Measurements from ENCODE around the gene GJC3. TPM values are rescaled to one million over a fixed set of nuclear protein-coding genes. Genes with fewer than 3 reads are reported as not detected.
"Not testable (repeated sequence)": the region's sequence is repeated elsewhere in the genome, so short reads cannot be mapped to it uniquely, and the experiment has no call there.

The GJC3 gene
- total RNA-seq, 1 donor from 2014 or later: 0.43 TPM

- no peaks in the 10 kb centered on the region for H3K36me3 Mint-ChIP-seq (ENCODE audit: insufficient read depth)
- H3K27ac Mint-ChIP-seq: no peak overlapping the region
- H3K27me3 Mint-ChIP-seq: peaks cover 4% of the 10 kb centered on the region
- peaks cover 11% of the 10 kb centered on the region for H3K4me1 Mint-ChIP-seq (ENCODE audit: low read depth)
- TF ChIP-seq, protein P1, sequence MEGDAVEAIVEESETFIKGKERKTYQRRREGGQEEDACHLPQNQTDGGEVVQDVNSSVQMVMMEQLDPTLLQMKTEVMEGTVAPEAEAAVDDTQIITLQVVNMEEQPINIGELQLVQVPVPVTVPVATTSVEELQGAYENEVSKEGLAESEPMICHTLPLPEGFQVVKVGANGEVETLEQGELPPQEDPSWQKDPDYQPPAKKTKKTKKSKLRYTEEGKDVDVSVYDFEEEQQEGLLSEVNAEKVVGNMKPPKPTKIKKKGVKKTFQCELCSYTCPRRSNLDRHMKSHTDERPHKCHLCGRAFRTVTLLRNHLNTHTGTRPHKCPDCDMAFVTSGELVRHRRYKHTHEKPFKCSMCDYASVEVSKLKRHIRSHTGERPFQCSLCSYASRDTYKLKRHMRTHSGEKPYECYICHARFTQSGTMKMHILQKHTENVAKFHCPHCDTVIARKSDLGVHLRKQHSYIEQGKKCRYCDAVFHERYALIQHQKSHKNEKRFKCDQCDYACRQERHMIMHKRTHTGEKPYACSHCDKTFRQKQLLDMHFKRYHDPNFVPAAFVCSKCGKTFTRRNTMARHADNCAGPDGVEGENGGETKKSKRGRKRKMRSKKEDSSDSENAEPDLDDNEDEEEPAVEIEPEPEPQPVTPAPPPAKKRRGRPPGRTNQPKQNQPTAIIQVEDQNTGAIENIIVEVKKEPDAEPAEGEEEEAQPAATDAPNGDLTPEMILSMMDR (IDR thresholded peaks at IDR 0.05; ENCODE audit: unreplicated experiment): no peak
- peaks cover 6% of the 10 kb centered on the region for H3K9me3 Mint-ChIP-seq (ENCODE audit: low read depth)
- no peak overlapping the region for H3K4me3 Mint-ChIP-seq (ENCODE audit: low read depth)
- no peak for DNase-seq (ENCODE audit: low spot score, unreplicated experiment)
These were observed 14.4 kb upstream of the GJC3 start for GRCh38 chr7:99943641-99944496.

- H3K27ac Mint-ChIP-seq: no peak overlapping the region
- TF ChIP-seq, protein P1 (IDR thresholded peaks at IDR 0.05; ENCODE audit: unreplicated experiment): no peak
- peaks cover 5% of the 10 kb centered on the region for H3K4me1 Mint-ChIP-seq (ENCODE audit: low read depth)
- H3K27me3 Mint-ChIP-seq: peaks cover 12% of the 10 kb centered on the region
- peaks cover 15% of the 10 kb centered on the region for H3K9me3 Mint-ChIP-seq (ENCODE audit: low read depth)
- H3K4me3 Mint-ChIP-seq (ENCODE audit: low read depth): no peak overlapping the region
- H3K36me3 Mint-ChIP-seq (ENCODE audit: insufficient read depth): no peaks in the 10 kb centered on the region
- DNase-seq (ENCODE audit: low spot score, unreplicated experiment): no peak
These were observed 8.9 kb upstream of the GJC3 start for GRCh38 chr7:99938296-99938695.

DNA sequence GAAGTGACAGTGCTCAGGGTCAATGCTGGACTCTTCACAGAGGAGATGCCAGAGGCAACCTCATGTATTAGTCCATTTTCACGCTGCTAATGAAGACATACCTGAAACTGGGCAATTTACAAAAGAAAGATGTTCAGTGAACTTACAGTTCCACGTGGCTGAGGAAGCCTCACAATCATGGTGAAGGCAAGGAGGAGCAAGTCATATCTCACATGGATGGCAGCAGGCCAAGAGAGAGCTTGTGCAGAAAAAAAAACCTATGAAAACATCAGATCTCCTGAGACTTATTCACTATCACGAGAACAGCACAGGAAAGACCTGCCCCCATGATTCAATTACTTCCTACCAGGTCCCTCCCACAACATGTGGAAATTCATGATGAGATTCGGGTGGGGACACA, 5.6 kb upstream of the GJC3 start:
- not testable (repeated sequence) for H3K36me3 Mint-ChIP-seq (ENCODE audit: insufficient read depth); H3K4me3 Mint-ChIP-seq (ENCODE audit: low read depth); H3K4me1 Mint-ChIP-seq (ENCODE audit: low read depth); DNase-seq (ENCODE audit: low spot score, unreplicated experiment)
- peaks cover 15% of the 10 kb centered on the region for H3K9me3 Mint-ChIP-seq (ENCODE audit: low read depth)
- peaks cover 15% of the 10 kb centered on the region for H3K27me3 Mint-ChIP-seq
- peak overlapping the region; percentile 6 for H3K27ac Mint-ChIP-seq

- Mint-ChIP-seq H3K27me3 (peaks cover 38% of the 10 kb centered on the region), H3K36me3 (ENCODE audit: insufficient read depth) (no peaks in the 10 kb centered on the region), H3K27ac (no peak overlapping the region), H3K9me3 (ENCODE audit: low read depth) (no peaks in the 10 kb centered on the region), H3K4me3 (ENCODE audit: low read depth) (peak overlapping the region; percentile 82), H3K4me1 (ENCODE audit: low read depth) (peaks cover 5% of the 10 kb centered on the region)
- TF ChIP-seq, protein P1 (IDR thresholded peaks at IDR 0.05; ENCODE audit: unreplicated experiment): no peak
- no peak for DNase-seq (ENCODE audit: low spot score, unreplicated experiment)
These were observed 956 bp upstream of the GJC3 start for GRCh38 chr7:99930376-99930775.

- H3K36me3 Mint-ChIP-seq (ENCODE audit: insufficient read depth): no peaks in the 10 kb centered on the region
- DNase-seq (ENCODE audit: low spot score, unreplicated experiment): no peak
- no peak overlapping the region for H3K27ac Mint-ChIP-seq
- H3K4me1 Mint-ChIP-seq (ENCODE audit: low read depth): peaks cover 5% of the 10 kb centered on the region
- H3K9me3 Mint-ChIP-seq (ENCODE audit: low read depth): no peaks in the 10 kb centered on the region
- TF ChIP-seq, protein P1 (IDR thresholded peaks at IDR 0.05; ENCODE audit: unreplicated experiment): no peak
- peak overlapping the region; percentile 82 for H3K4me3 Mint-ChIP-seq (ENCODE audit: low read depth)
- peaks cover 36% of the 10 kb centered on the region for H3K27me3 Mint-ChIP-seq
These were observed 272 bp upstream of the GJC3 start for GRCh38 chr7:99929730-99930053.

DNA sequence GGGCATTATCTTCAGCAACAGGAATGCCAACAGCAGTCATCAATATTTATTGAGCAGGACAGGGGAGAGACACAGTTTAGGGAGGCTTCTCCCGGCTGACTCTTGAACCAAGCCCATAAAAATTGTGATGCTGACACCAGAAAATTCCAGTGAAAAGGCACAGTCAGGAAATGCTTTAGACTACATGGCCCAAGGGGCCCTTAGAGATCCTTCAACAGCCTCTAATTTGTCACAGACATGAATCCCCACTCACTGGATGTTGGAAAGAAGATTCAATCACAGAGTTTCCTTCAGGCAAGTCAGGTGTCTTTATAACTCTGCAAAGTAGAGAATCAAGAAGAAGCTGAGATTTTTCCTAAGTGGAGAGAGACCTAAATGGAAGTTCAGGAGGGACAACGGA, 1.2 kb downstream of the GJC3 start:
- H3K4me3 Mint-ChIP-seq (ENCODE audit: low read depth): no peak overlapping the region
- no peak for DNase-seq (ENCODE audit: low spot score, unreplicated experiment)
- TF ChIP-seq, protein P1 (IDR thresholded peaks at IDR 0.05; ENCODE audit: unreplicated experiment): no peak
- peaks cover 5% of the 10 kb centered on the region for H3K4me1 Mint-ChIP-seq (ENCODE audit: low read depth)
- no peaks in the 10 kb centered on the region for H3K36me3 Mint-ChIP-seq (ENCODE audit: insufficient read depth)
- no peak overlapping the region for H3K27ac Mint-ChIP-seq
- no peaks in the 10 kb centered on the region for H3K9me3 Mint-ChIP-seq (ENCODE audit: low read depth)
- H3K27me3 Mint-ChIP-seq: peaks cover 31% of the 10 kb centered on the region
